GM23248 (cell line): Measurements from ENCODE around the gene BMP2. TPM values are rescaled to one million over a fixed set of nuclear protein-coding genes. Genes with fewer than 3 reads are reported as not detected.

ENCODE experiments used
- DNase-seq: peaks from one replicate; pipeline ENCODE4 v3.0.0-alpha.2; 2015
- H2AFZ ChIP-seq: fragments of 200-600 bp; sonication (generic); 2 replicates; pipeline ENCODE4 v1.6.1; 2016; ENCODE audit warnings: antibody characterized with exemption
- H3F3A ChIP-seq: fragments of 200-600 bp; sonication (generic); 2 replicates; pipeline ENCODE4 v1.6.1; 2016; ENCODE audit warnings: mild to moderate bottlenecking, antibody characterized with exemption, mixed run types; ENCODE audit not compliant: insufficient read depth
- H3K27ac ChIP-seq: fragments of 200-600 bp; sonication (generic); 2 replicates; pipeline ENCODE4 v1.5.1; 2016; ENCODE audit warnings: mild to moderate bottlenecking
- H3K27me3 ChIP-seq: fragments of 200-600 bp; sonication (generic); replicated peaks from 2 replicates; pipeline ENCODE4 v1.6.1; 2016; ENCODE audit warnings: mild to moderate bottlenecking; ENCODE audit not compliant: insufficient read depth
- H3K36me3 ChIP-seq: fragments of 200-600 bp; sonication (generic); 2 replicates; pipeline ENCODE4 v1.6.1; 2016; ENCODE audit warnings: low read depth, mild to moderate bottlenecking
- H3K4me1 ChIP-seq: fragments of 200-600 bp; sonication (generic); 2 replicates; pipeline ENCODE4 v1.6.1; 2016; ENCODE audit warnings: mild to moderate bottlenecking; ENCODE audit not compliant: insufficient read depth
- H3K4me2 ChIP-seq: fragments of 200-600 bp; sonication (generic); one replicate; pipeline ENCODE4 v1.6.1; 2016; ENCODE audit warnings: mild to moderate bottlenecking; ENCODE audit not compliant: unreplicated experiment
- H3K4me3 ChIP-seq: fragments of 200-600 bp; sonication (generic); 2 replicates; pipeline ENCODE4 v1.5.1; 2016; ENCODE audit warnings: mild to moderate bottlenecking
- H3K79me2 ChIP-seq: fragments of 200-600 bp; sonication (generic); 2 replicates; pipeline ENCODE4 v1.6.1; 2016; ENCODE audit warnings: mild to moderate bottlenecking; ENCODE audit not compliant: insufficient read depth
- H3K9ac ChIP-seq: fragments of 200-600 bp; sonication (generic); 2 replicates; pipeline ENCODE4 v1.6.1; 2016; ENCODE audit warnings: mild to moderate bottlenecking
- H3K9me2 ChIP-seq: fragments of 200-600 bp; sonication (generic); 2 replicates; pipeline ENCODE4 v1.6.1; 2016; ENCODE audit warnings: mixed run types, mild to moderate bottlenecking, moderate library complexity; ENCODE audit not compliant: insufficient read depth
- H3K9me3 ChIP-seq: fragments of 200-600 bp; sonication (generic); one replicate; pipeline ENCODE4 v1.6.1; 2017; ENCODE audit warnings: low read depth
- H4K20me1 ChIP-seq: fragments of 200-600 bp; sonication (generic); 2 replicates; pipeline ENCODE4 v1.6.0; 2016; ENCODE audit not compliant: insufficient read depth
- EZH2 ChIP-seq: fragments of 200-600 bp; sonication (generic); IDR thresholded peaks from 2 replicates; pipeline ENCODE4 v1.6.1; 2018; ENCODE audit warnings: antibody characterized with exemption, mild to moderate bottlenecking; ENCODE audit not compliant: insufficient read depth, poor library complexity, severe bottlenecking
- EZH2phosphoT487 ChIP-seq: fragments of 200-600 bp; sonication (generic); IDR thresholded peaks from 2 replicates; pipeline ENCODE4 v1.6.1; 2018; ENCODE audit warnings: antibody characterized with exemption, moderate library complexity, mild to moderate bottlenecking, low read depth; ENCODE audit not compliant: insufficient read depth
- WGBS, 2 experiments: methylation state at CpG; one replicate each; pipeline ENCODE4 v1.1.6; 2015 to 2017; ENCODE audit warnings: low lambda C conversion rate in 2 of 2, low coverage in 1 of 2; ENCODE audit errors: missing lambda C conversion rate in 2 of 2; 5-methylcytosine and 5-hydroxymethylcytosine counted together
- in situ Hi-C: fragments of 300-500 bp; cut with MboI; formaldehyde crosslinking; loops from 2 replicates; pipeline ENCODE4 v1.15.0; 2020
- polyA plus RNA-seq: library from polyadenylated mRNA; unstranded; fragments of >200 nt; fragmentation: Nextera tagmentation; extraction: Ambion mirVana; gene quantifications from 2 replicates; pipeline ENCODE4 v1.2.1, GENCODE V29; 2016
- total RNA-seq: library from RNA; depleted of rRNA; stranded (reverse); fragments of >200 nt; shearing (Covaris generic); gene quantifications from 2 replicates; pipeline ENCODE4 v1.2.3, GENCODE V29; 2014

BMP2 gene
- total and polyA plus RNA-seq, 2 experiments from 2014 or later: 0.33 to 0.76 TPM

DNA sequence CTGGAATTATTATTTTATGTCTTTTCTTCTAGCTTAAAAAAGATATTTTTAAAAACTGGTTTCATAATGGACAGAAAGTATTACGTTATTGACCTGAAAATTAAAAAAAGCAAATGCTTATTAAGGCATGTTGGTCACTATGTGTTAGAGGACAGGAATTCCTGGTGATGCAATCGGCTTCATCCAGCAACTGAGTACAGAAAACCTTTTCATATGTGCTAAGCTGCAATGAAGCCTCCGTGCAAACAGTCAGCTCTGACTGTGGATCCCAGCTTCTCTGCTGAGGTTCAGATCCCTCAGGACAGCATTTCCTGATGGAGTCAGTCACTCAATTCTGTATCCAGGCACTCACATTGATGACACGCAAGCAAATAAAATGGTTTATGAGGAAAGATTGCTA is 22.7 kb upstream of the BMP2 start:
- H3F3A ChIP-seq: no peaks in the 10 kb centered on the region
- no peaks in the 10 kb centered on the region for H3K4me1 ChIP-seq
- H3K9me2 ChIP-seq: no peaks in the 10 kb centered on the region
- H2AFZ ChIP-seq: no peak overlapping the region
- no peak overlapping the region for H3K4me2 ChIP-seq
- WGBS, 2 experiments: 22% methylated on average over 4 of the region's 4 CpGs
- no peak overlapping the region for H3K9ac ChIP-seq
- no peak for TF ChIP-seq EZH2phosphoT487
- TF ChIP-seq EZH2: no peak
- peak; percentile 45 for DNase-seq
- H3K27me3 ChIP-seq: peaks cover 20% of the 10 kb centered on the region
- H4K20me1 ChIP-seq: no peaks in the 10 kb centered on the region
- H3K27ac ChIP-seq: no peak overlapping the region
- no peaks in the 10 kb centered on the region for H3K79me2 ChIP-seq
- H3K36me3 ChIP-seq: no peaks in the 10 kb centered on the region
- H3K9me3 ChIP-seq: no peaks in the 10 kb centered on the region
- H3K4me3 ChIP-seq: no peak overlapping the region
- in situ Hi-C loops: no loop called here

- H3K4me2 ChIP-seq: no peak overlapping the region
- no peak overlapping the region for H3K9ac ChIP-seq
- no peaks in the 10 kb centered on the region for H3K36me3 ChIP-seq
- H3K79me2 ChIP-seq: no peaks in the 10 kb centered on the region
- 17 to 20% methylated on average over 6 of the region's 6 CpGs for WGBS, 2 experiments
- DNase-seq: no peak
- no peaks in the 10 kb centered on the region for H3K9me2 ChIP-seq
- H4K20me1 ChIP-seq: no peaks in the 10 kb centered on the region
- no peaks in the 10 kb centered on the region for H3F3A ChIP-seq
- TF ChIP-seq EZH2 (no peak), EZH2phosphoT487 (no peak)
- no peaks in the 10 kb centered on the region for H3K4me1 ChIP-seq
- peaks cover 32% of the 10 kb centered on the region for H3K27me3 ChIP-seq
- in situ Hi-C loops: no loop called here
- H3K4me3 ChIP-seq: no peak overlapping the region
- H2AFZ ChIP-seq: no peak overlapping the region
- H3K9me3 ChIP-seq: no peaks in the 10 kb centered on the region
- H3K27ac ChIP-seq: no peak overlapping the region
Observed at GRCh38 chr20:6746901-6747609, 20.4 kb upstream of the BMP2 start.

DNA sequence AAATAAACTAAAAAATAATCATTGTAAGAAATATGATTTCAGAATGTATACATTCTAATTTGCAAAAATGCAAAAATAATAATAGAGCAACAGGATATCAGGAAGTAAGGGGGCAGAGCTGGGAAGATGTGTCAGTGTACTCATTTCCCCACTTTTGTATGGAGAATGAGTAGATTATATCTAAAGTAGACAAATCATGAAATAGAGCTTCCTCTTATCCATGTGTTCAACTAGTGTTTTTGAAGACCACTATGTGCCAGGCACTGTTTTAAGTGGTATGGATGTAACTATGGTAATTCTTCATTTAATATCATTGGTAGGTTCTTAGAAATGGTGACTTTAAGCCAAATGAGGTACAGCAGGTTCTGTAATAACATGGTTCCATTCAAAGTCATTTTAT is 17.0 kb upstream of the BMP2 start:
- no peaks in the 10 kb centered on the region for H3K9me3 ChIP-seq
- H3K9ac ChIP-seq: no peak overlapping the region
- no peaks in the 10 kb centered on the region for H4K20me1 ChIP-seq
- H3F3A ChIP-seq: no peaks in the 10 kb centered on the region
- TF ChIP-seq EZH2 (no peak), EZH2phosphoT487 (no peak)
- H3K4me2 ChIP-seq: no peak overlapping the region
- H3K27ac ChIP-seq: no peak overlapping the region
- no peak overlapping the region for H3K4me3 ChIP-seq
- no peak overlapping the region for H2AFZ ChIP-seq
- H3K36me3 ChIP-seq: no peaks in the 10 kb centered on the region
- no peaks in the 10 kb centered on the region for H3K4me1 ChIP-seq
- peaks cover 33% of the 10 kb centered on the region for H3K27me3 ChIP-seq
- no peak for DNase-seq
- no peaks in the 10 kb centered on the region for H3K9me2 ChIP-seq
- in situ Hi-C loops: loop anchor here (25.0 kb wide), 1 partner anchor 537 kb away; no protein-coding TSS in a partner anchor
- H3K79me2 ChIP-seq: no peaks in the 10 kb centered on the region

GRCh38 chr20:6756693-6757595 is 10.5 kb upstream of the BMP2 start:
- Histone ChIP-seq H3K27ac (no peak overlapping the region), H3K4me2 (no peak overlapping the region), H3K4me1 (no peaks in the 10 kb centered on the region), H3F3A (no peaks in the 10 kb centered on the region), H3K27me3 (peaks cover 34% of the 10 kb centered on the region), H4K20me1 (no peaks in the 10 kb centered on the region), H3K79me2 (no peaks in the 10 kb centered on the region), H3K36me3 (no peaks in the 10 kb centered on the region), H3K9me2 (no peaks in the 10 kb centered on the region), H2AFZ (no peak overlapping the region), H3K9ac (no peak overlapping the region), H3K4me3 (no peak overlapping the region), H3K9me3 (no peaks in the 10 kb centered on the region)
- no peak for TF ChIP-seq EZH2
- TF ChIP-seq EZH2phosphoT487: no peak
- in situ Hi-C loops: loop anchor here (25.0 kb wide), 1 partner anchor 530 kb away; no protein-coding TSS in a partner anchor
- no peak for DNase-seq
- WGBS, 2 experiments: 62 to 66% methylated on average over 4 of the region's 4 CpGs
